ENCODE measurements around the gene S100A5. TPM values are rescaled to one million over a fixed set of nuclear protein-coding genes. Genes with fewer than 3 reads are reported as not detected.

Gene S100A5
- total and polyA plus RNA-seq, 10 of the 15 experiments (the other 5 are each of a cell fraction or from before 2014, with no cell fraction given) = 0.47 to 0.75 (median 0.56) TPM; not detected in 6

DNA sequence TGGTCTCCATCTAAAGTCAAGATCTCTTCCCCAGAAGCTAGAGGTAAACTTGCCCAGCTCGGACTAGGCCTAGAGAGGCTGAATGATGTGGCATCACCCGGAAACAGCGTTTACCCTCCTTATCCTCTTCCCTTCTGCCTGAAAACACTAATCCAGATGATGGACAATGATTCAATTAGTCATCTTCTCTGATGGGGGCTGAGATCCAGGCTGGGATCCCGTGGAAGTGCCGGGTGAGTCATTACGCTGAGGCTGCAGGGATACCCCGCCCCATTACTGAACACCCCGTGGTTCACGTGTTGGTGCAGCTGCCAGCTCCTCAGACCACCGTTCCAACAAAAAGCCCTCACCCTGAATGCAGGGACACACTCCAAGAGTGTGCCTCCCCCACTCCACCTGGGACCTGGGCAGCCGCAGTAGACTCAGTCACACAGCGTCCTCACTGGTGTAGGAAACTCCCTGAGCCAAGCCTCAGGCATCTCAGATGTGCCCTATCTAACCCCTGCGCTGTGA lies 7.0 kb downstream of the S100A5 start:
- ChIA-PET RAD21 (ENCODE audit: unreplicated experiment) (interaction anchor here (2.9 to 6.4 kb wide), 5 partner anchors 11 to 39 kb away, joined by 9 to 74 read pairs (median 38); partner anchors contain the start of genes S100A2 and S100A4), SMC1A (ENCODE audit: uncharacterized antibody, unreplicated experiment) (interaction anchor here (1.0 to 5.6 kb wide), 10 partner anchors 12 to 182 kb away, joined by 3 to 72 read pairs (median 13); partner anchors contain the start of gene S100A4), CTCF (interaction anchor here (0.5 to 8.6 kb wide), 16 partner anchors 11 to 453 kb away, joined by 3 to 216 read pairs (median 8); partner anchors contain the start of genes RAB13, S100A14, S100A16 and S100A2), POLR2A (interaction anchor here (0.5 to 3.2 kb wide), 5 partner anchors 11 to 635 kb away, joined by 3 to 29 read pairs (median 3); partner anchors contain the start of gene S100A4)
- no peaks in the 10 kb centered on the region for H3K27me3 ChIP-seq (replicated peaks in 1 of 2; ENCODE audit: control insufficient read depth in 2 of 2, insufficient read depth in 2 of 2, low read length in 1 of 2)
- peak; percentile 9; the same call in 1 of the 2 replicates for TF ChIP-seq TCF12 (IDR thresholded peaks at IDR 0.05; ENCODE audit: low read depth, low read length)
- no peak for TF ChIP-seq SP1 (IDR thresholded peaks at IDR 0.05; ENCODE audit: low read depth, low read length)
- H4K20me1 ChIP-seq (ENCODE audit: control insufficient read depth, insufficient read depth) = no peaks in the 10 kb centered on the region
- no peaks in the 10 kb centered on the region; the same call in 1 of the 2 replicates for H3K79me2 ChIP-seq (ENCODE audit: control insufficient read depth, insufficient read depth, low read length)
- no peaks in the 10 kb centered on the region for H3K9me3 ChIP-seq (replicated peaks; ENCODE audit: control insufficient read depth, insufficient read depth, low read length)
- intact Hi-C loops (cut with micrococcal nuclease; ENCODE audit: unreplicated experiment) (loop anchor here (5.0 kb wide), 1 partner anchor 34 kb away; the partner anchor contains the start of gene S100A2), in situ Hi-C loops (cut with MboI) (no loop called here)
- BruUV-seq (replicated peaks) = no TSS peak
- no peak for FAIRE-seq
- H3K36me3 ChIP-seq (ENCODE audit: control insufficient read depth in 2 of 2, insufficient read depth in 2 of 2, low read length in 1 of 2) = no peaks in the 10 kb centered on the region
- H3K4me3 ChIP-seq = no peak overlapping the region
- WGBS (ENCODE audit: insufficient coverage, insufficient replicate concordance, low lambda C conversion rate, missing lambda C conversion rate) = 57% methylated on average over 12 of the region's 13 CpGs
- no peak for DNase-seq (ENCODE audit: low read depth, low spot score)
- no peak overlapping the region for H3K9ac ChIP-seq (ENCODE audit: control insufficient read depth, insufficient read depth, low read length)
- no peak for ATAC-seq
- H2AFZ ChIP-seq (ENCODE audit: control insufficient read depth, low read depth, low read length) = no peak overlapping the region
- H3K4me1 ChIP-seq (ENCODE audit: control insufficient read depth, insufficient read depth, low read length) = peaks cover 12% of the 10 kb centered on the region
- H3K27ac ChIP-seq (ENCODE audit: control insufficient read depth, insufficient read depth) = no peak overlapping the region
- no peak overlapping the region for H3K4me2 ChIP-seq (ENCODE audit: control insufficient read depth, insufficient read depth)

DNA sequence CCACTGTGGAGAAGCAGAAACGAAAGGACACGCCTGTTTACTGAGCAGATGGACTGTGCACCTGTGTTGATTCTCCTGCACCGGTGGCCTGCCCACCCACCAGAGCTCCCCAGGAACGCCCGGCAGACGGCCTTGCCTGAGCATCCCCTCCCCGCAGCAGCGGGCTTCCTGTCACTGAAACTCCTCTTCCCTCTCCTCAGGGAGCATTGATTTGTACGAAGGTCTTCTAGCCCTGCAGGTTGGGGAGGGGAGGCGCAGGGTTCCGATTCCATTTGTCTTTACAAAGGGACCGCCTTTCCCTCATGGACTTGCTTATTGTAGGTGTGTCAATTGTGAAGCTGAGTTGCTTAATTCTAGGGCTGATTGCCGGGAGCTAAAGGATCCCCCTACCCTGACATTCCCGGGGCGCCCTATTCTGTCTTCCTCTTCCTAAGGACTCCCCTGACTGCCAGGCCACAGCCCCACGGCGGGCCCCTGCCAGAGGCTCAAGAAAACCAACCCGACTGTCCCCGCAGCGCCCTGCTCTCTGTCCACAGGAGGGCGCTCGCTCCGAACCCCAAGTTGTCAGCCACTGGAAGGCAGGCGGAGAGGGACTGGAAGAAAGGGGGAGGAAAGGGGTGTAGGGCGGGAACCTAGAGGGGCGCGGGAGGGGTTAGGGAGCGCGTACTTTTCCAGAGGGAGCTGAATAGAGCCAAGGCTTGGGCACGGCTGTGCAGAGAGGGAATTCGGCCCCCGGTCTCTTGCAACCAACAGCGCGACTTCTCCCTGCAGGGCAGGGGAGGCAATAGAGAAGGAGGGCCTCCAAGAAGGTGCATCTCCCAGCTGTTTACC lies 7.8 kb downstream of the S100A5 start:
- SMC1A ChIA-PET (ENCODE audit: uncharacterized antibody, unreplicated experiment) = interaction anchor here (1.0 to 5.6 kb wide), 16 partner anchors 8 to 181 kb away, joined by 3 to 72 read pairs (median 7); partner anchors contain the start of genes S100A4 and S100A5
- FAIRE-seq = no peak
- intact Hi-C loops (cut with micrococcal nuclease; ENCODE audit: unreplicated experiment) (loop anchor here (5.0 kb wide), 1 partner anchor 34 kb away; the partner anchor contains the start of gene S100A2), in situ Hi-C loops (cut with MboI) (no loop called here)
- H3K27me3 ChIP-seq (replicated peaks in 1 of 2; ENCODE audit: control insufficient read depth in 2 of 2, insufficient read depth in 2 of 2, low read length in 1 of 2) = no peaks in the 10 kb centered on the region
- CTCF ChIA-PET = interaction anchor here (0.6 to 8.6 kb wide), 19 partner anchors 8 to 454 kb away, joined by 3 to 216 read pairs (median 9); partner anchors contain the start of genes RAB13, S100A14, S100A2 and S100A4
- peaks cover 12% of the 10 kb centered on the region for H3K4me1 ChIP-seq (ENCODE audit: control insufficient read depth, insufficient read depth, low read length)
- DNase-seq (ENCODE audit: low read depth, low spot score) = no peak
- no peak overlapping the region for H2AFZ ChIP-seq (ENCODE audit: control insufficient read depth, low read depth, low read length)
- H3K9me3 ChIP-seq (replicated peaks; ENCODE audit: control insufficient read depth, insufficient read depth, low read length) = no peaks in the 10 kb centered on the region
- H4K20me1 ChIP-seq (ENCODE audit: control insufficient read depth, insufficient read depth) = no peaks in the 10 kb centered on the region
- POLR2A ChIA-PET = interaction anchor here (1.0 to 3.2 kb wide), 4 partner anchors 12 to 35 kb away, joined by 3 to 29 read pairs (median 6); partner anchors contain the start of gene S100A4
- no peaks in the 10 kb centered on the region; the same call in 1 of the 2 replicates for H3K79me2 ChIP-seq (ENCODE audit: control insufficient read depth, insufficient read depth, low read length)
- 31% methylated on average over 31 of the region's 34 CpGs for WGBS (ENCODE audit: insufficient coverage, insufficient replicate concordance, low lambda C conversion rate, missing lambda C conversion rate)
- no peak overlapping the region for H3K9ac ChIP-seq (ENCODE audit: control insufficient read depth, insufficient read depth, low read length)
- RAD21 ChIA-PET (ENCODE audit: unreplicated experiment) = interaction anchor here (0.9 to 6.4 kb wide), 10 partner anchors 12 to 101 kb away, joined by 4 to 74 read pairs (median 10); partner anchors contain the start of genes CHTOP, S100A2 and S100A4
- H3K4me2 ChIP-seq (ENCODE audit: control insufficient read depth, insufficient read depth) = no peak overlapping the region
- no peaks in the 10 kb centered on the region for H3K36me3 ChIP-seq (ENCODE audit: control insufficient read depth in 2 of 2, insufficient read depth in 2 of 2, low read length in 1 of 2)
- no peak overlapping the region for H3K27ac ChIP-seq (ENCODE audit: control insufficient read depth, insufficient read depth)
- no peak overlapping the region for H3K4me3 ChIP-seq
- ATAC-seq = peak; percentile 51
- no TSS peak for BruUV-seq (replicated peaks)
- TF ChIP-seq, protein P1, sequence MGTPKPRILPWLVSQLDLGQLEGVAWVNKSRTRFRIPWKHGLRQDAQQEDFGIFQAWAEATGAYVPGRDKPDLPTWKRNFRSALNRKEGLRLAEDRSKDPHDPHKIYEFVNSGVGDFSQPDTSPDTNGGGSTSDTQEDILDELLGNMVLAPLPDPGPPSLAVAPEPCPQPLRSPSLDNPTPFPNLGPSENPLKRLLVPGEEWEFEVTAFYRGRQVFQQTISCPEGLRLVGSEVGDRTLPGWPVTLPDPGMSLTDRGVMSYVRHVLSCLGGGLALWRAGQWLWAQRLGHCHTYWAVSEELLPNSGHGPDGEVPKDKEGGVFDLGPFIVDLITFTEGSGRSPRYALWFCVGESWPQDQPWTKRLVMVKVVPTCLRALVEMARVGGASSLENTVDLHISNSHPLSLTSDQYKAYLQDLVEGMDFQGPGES (IDR thresholded peaks at IDR 0.05) = no peak
- TF ChIP-seq RAD21 (IDR thresholded peaks at IDR 0.05; ENCODE audit: insufficient read depth, low read depth, low read length) (peak; percentile 74), ZZZ3 (IDR thresholded peaks at IDR 0.05; ENCODE audit: control insufficient read depth, insufficient read length, low read depth) (no peak), HCFC1 (IDR thresholded peaks at IDR 0.05; ENCODE audit: low read length) (no peak), SMARCA5 (IDR thresholded peaks at IDR 0.05) (0 out of 2 replicates have a peak, but pooled peaks have one; percentile 65), BHLHE40 (IDR thresholded peaks at IDR 0.05; ENCODE audit: borderline replicate concordance in 1 of 2, low read depth in 2 of 2, low read length in 1 of 2) (0 out of 4 replicates have a peak, but pooled peaks of 1 of the 2 experiments have one; percentile 22), SUPT20H (IDR thresholded peaks at IDR 0.05; ENCODE audit: borderline replicate concordance, control insufficient read depth, low read depth, low read length) (no peak), SPI1 (IDR thresholded peaks at IDR 0.05; ENCODE audit: borderline replicate concordance, insufficient read depth, low read depth, low read length) (no peak), BACH1 (IDR thresholded peaks at IDR 0.05; ENCODE audit: borderline replicate concordance) (no peak), YBX1 (IDR thresholded peaks at IDR 0.05) (no peak), GATAD2B (conservative IDR thresholded peaks at IDR 0.05; ENCODE audit: low read depth) (0 out of 2 replicates have a peak, but pooled peaks have one; percentile 13), CREM (IDR thresholded peaks at IDR 0.05; ENCODE audit: low read depth) (no peak)

Data from GM12878 (cell line).